Hepatocyte (in vitro differentiated cells): ENCODE data around the gene CACNA1C. TPM values are rescaled to one million over a fixed set of nuclear protein-coding genes. Genes with fewer than 3 reads are reported as not detected.

ENCODE experiments used
- DNase-seq: peaks from one replicate; pipeline ENCODE4 v3.0.0-alpha.2; 2016; ENCODE audit warnings: low spot score
- H2AFZ ChIP-seq: fragments of 200-600 bp; sonication (generic); 2 replicates; pipeline ENCODE4 v1.6.0; 2016; ENCODE audit warnings: antibody characterized with exemption, mild to moderate bottlenecking
- H3K27ac ChIP-seq: fragments of 200-600 bp; sonication (generic); 2 replicates; pipeline ENCODE4 v1.5.1; 2016; ENCODE audit warnings: mild to moderate bottlenecking
- H3K27me3 ChIP-seq: fragments of 200-600 bp; sonication (generic); 2 replicates; pipeline ENCODE4 v1.6.1; 2016
- H3K36me3 ChIP-seq: fragments of 200-600 bp; sonication (generic); replicated peaks from 2 replicates; pipeline ENCODE4 v1.5.1; 2016; ENCODE audit warnings: low read depth; ENCODE audit not compliant: insufficient read depth
- H3K4me1 ChIP-seq: fragments of 200-600 bp; sonication (generic); 2 replicates; pipeline ENCODE4 v1.5.1; 2016; ENCODE audit warnings: mild to moderate bottlenecking, moderate library complexity; ENCODE audit not compliant: insufficient read depth
- H3K4me2 ChIP-seq: fragments of 200-600 bp; sonication (generic); 2 replicates; pipeline ENCODE4 v1.6.0; 2016
- H3K4me3 ChIP-seq: fragments of 200-600 bp; sonication (generic); 2 replicates; pipeline ENCODE4 v1.5.1; 2016; ENCODE audit warnings: mild to moderate bottlenecking
- H3K79me2 ChIP-seq: fragments of 200-600 bp; sonication (generic); 2 replicates; pipeline ENCODE4 v1.6.0; 2017; ENCODE audit warnings: mild to moderate bottlenecking
- H3K9me2 ChIP-seq: fragments of 200-600 bp; sonication (generic); replicated peaks from 2 replicates; pipeline ENCODE4 v1.6.0; 2017; ENCODE audit warnings: mild to moderate bottlenecking; ENCODE audit not compliant: insufficient read depth
- H3K9me3 ChIP-seq: fragments of 200-600 bp; sonication (generic); 2 replicates; pipeline ENCODE4 v1.5.1; 2016; ENCODE audit warnings: low read depth, mild to moderate bottlenecking
- H4K20me1 ChIP-seq: fragments of 200-600 bp; sonication (generic); 2 replicates; pipeline ENCODE4 v1.6.0; 2016; ENCODE audit warnings: mild to moderate bottlenecking; ENCODE audit not compliant: insufficient read depth, poor library complexity, severe bottlenecking
- EZH2 ChIP-seq: fragments of 200-600 bp; sonication (generic); IDR thresholded peaks from 2 replicates; pipeline ENCODE4 v1.6.1; 2016; ENCODE audit warnings: antibody characterized with exemption, mild to moderate bottlenecking, borderline replicate concordance
- EZH2phosphoT487 ChIP-seq: fragments of 200-600 bp; sonication (generic); IDR thresholded peaks from one replicate; pipeline ENCODE4 v1.6.1; 2018; ENCODE audit warnings: antibody characterized with exemption, mild to moderate bottlenecking, low read depth, moderate library complexity; ENCODE audit not compliant: unreplicated experiment, severe bottlenecking
- WGBS: methylation state at CpG from one replicate; pipeline ENCODE4 v1.1.6; 2016; ENCODE audit warnings: low lambda C conversion rate; ENCODE audit errors: missing lambda C conversion rate; 5-methylcytosine and 5-hydroxymethylcytosine counted together
- polyA plus RNA-seq: library from polyadenylated mRNA; unstranded; fragments of >200 nt; fragmentation: Nextera tagmentation; extraction: Ambion mirVana; gene quantifications from 2 replicates; pipeline ENCODE4 v1.2.1, GENCODE V29; 2016
- total RNA-seq: library from RNA; depleted of rRNA; stranded (reverse); fragments of >200 nt; gene quantifications from 2 replicates; pipeline ENCODE4 v1.2.3, GENCODE V29; 2014
- TF ChIP-seq, protein P1 (sequence below): fragments of 200-600 bp; sonication (generic); IDR thresholded peaks from 2 replicates; pipeline ENCODE4 v1.5.1; 2016; ENCODE audit warnings: antibody characterized with exemption, mild to moderate bottlenecking; ENCODE audit not compliant: poor library complexity

Gene CACNA1C
- total and polyA plus RNA-seq, 2 experiments from 2014 or later: 3.2 to 4.0 TPM

DNA sequence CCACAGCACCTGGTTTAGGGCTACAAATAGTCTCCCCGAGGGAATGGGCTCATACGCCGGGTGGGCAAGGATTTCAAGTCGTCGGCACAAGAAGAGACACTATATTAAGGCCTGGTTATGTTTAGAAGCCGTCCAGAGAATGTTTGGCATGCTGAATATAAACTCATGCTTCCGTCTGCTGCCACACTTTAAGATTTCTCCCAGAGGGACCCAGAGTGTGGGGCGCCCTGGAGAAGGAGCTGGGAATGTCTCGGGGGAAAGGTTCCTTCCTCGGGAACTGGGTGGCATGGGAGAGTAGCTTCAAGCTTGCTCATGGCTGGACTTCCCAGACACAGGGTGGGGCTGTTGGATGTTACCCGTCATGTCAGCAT is 295.7 kb downstream of the CACNA1C start:
- 56% methylated on average over 11 of the region's 11 CpGs for WGBS
- Histone ChIP-seq H3K4me1 (peaks cover 15% of the 10 kb centered on the region), H3K9me3 (no peaks in the 10 kb centered on the region), H3K4me2 (no peak overlapping the region), H3K27me3 (no peaks in the 10 kb centered on the region), H3K9me2 (no peaks in the 10 kb centered on the region), H3K36me3 (no peaks in the 10 kb centered on the region), H2AFZ (no peak overlapping the region), H3K4me3 (no peak overlapping the region), H4K20me1 (no peaks in the 10 kb centered on the region), H3K27ac (no peak overlapping the region), H3K79me2 (no peaks in the 10 kb centered on the region)
- no peak for TF ChIP-seq EZH2
- TF ChIP-seq, protein P1, sequence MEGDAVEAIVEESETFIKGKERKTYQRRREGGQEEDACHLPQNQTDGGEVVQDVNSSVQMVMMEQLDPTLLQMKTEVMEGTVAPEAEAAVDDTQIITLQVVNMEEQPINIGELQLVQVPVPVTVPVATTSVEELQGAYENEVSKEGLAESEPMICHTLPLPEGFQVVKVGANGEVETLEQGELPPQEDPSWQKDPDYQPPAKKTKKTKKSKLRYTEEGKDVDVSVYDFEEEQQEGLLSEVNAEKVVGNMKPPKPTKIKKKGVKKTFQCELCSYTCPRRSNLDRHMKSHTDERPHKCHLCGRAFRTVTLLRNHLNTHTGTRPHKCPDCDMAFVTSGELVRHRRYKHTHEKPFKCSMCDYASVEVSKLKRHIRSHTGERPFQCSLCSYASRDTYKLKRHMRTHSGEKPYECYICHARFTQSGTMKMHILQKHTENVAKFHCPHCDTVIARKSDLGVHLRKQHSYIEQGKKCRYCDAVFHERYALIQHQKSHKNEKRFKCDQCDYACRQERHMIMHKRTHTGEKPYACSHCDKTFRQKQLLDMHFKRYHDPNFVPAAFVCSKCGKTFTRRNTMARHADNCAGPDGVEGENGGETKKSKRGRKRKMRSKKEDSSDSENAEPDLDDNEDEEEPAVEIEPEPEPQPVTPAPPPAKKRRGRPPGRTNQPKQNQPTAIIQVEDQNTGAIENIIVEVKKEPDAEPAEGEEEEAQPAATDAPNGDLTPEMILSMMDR: no peak
- no peak for TF ChIP-seq EZH2phosphoT487
- no peak for DNase-seq

DNA sequence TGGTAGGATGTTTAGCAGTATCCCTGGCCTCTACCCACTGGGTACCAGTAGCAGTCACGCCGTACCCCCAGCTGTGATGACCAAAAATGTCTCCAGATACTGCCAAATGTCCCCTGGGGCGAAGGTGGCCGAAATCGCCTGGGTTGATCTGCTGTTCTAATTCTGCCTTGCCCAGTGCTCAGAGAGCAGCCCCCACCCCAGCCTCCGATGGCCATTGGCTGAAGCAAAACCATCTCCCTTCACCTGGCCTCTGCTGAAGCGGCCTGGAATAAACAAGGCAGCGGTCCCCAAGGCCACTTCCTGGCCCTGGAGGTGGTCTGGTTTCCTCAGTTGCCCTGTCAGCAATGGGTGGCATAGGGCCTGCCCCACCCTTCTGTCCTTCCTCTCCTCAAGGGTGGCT is 298.4 kb downstream of the CACNA1C start:
- Histone ChIP-seq H3K4me1 (peaks cover 10% of the 10 kb centered on the region), H3K9me3 (no peaks in the 10 kb centered on the region), H3K79me2 (no peaks in the 10 kb centered on the region), H3K4me3 (no peak overlapping the region), H3K36me3 (no peaks in the 10 kb centered on the region), H3K4me2 (no peak overlapping the region), H3K27ac (no peak overlapping the region), H4K20me1 (no peaks in the 10 kb centered on the region), H2AFZ (no peak overlapping the region), H3K9me2 (no peaks in the 10 kb centered on the region), H3K27me3 (no peaks in the 10 kb centered on the region)
- TF ChIP-seq, protein P1: no peak
- WGBS: 86% methylated on average over 8 of the region's 8 CpGs
- DNase-seq: no peak

DNA sequence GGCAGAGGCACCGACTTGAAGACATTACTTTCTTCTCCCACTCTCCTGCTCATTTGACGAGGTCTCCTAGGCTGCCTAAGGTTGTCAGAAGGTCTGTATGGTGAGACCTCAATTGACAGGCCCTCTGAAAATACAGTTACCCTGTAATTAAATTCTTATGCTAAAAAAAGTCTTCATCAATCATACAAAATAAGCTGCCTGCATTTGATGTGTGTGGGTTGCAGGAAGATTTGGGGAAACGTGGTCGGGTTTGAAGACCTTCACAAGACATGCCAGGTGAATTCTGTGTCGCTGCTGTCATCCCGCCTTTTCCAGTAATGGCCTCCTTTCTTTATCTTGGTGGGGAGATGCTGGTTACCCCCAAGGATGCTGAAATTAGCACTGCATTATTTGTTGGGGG is 299.4 kb downstream of the CACNA1C start:
- peaks cover 10% of the 10 kb centered on the region for H3K4me1 ChIP-seq
- TF ChIP-seq EZH2phosphoT487: no peak
- no peak for TF ChIP-seq EZH2
- TF ChIP-seq, protein P1: no peak
- H2AFZ ChIP-seq: no peak overlapping the region
- DNase-seq: no peak
- no peak overlapping the region for H3K4me3 ChIP-seq
- H3K36me3 ChIP-seq: no peaks in the 10 kb centered on the region
- H3K9me3 ChIP-seq: no peaks in the 10 kb centered on the region
- 95% methylated on average over 6 of the region's 6 CpGs for WGBS
- H3K9me2 ChIP-seq: no peaks in the 10 kb centered on the region
- H3K27me3 ChIP-seq: no peaks in the 10 kb centered on the region
- no peak overlapping the region for H3K27ac ChIP-seq
- H3K79me2 ChIP-seq: no peaks in the 10 kb centered on the region
- no peak overlapping the region for H3K4me2 ChIP-seq
- no peaks in the 10 kb centered on the region for H4K20me1 ChIP-seq

DNA sequence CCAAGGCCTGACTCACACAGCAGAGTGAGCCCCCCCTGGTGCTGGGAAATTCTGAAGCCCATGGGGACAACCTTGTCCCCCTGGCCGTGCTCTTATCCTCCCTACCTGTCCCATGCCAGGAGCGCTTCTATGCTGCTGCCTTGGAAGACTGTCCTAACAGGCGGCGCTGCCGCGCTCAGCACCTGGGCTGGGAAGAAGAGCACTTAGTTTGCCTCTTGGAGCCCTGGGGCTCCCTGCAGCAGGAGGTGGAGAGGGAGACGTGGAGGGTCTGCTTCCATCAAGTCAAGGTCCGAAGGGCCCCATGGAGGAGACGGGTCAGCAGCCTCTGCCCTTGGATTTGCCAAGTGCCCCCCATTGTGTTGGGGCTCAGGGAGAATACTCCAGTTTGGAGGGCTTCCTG is 300.5 kb downstream of the CACNA1C start:
- no peak for TF ChIP-seq EZH2
- TF ChIP-seq, protein P1: no peak
- no peak for TF ChIP-seq EZH2phosphoT487
- H3K4me3 ChIP-seq: no peak overlapping the region
- DNase-seq: no peak

More for the DNA sequence above, 300.5 kb downstream of the CACNA1C start:
- H3K79me2 ChIP-seq: no peaks in the 10 kb centered on the region
- H3K4me1 ChIP-seq: peaks cover 16% of the 10 kb centered on the region
- H3K4me2 ChIP-seq: no peak overlapping the region
- 97% methylated on average over 9 of the region's 9 CpGs for WGBS
- H3K27me3 ChIP-seq: no peaks in the 10 kb centered on the region
- no peaks in the 10 kb centered on the region for H3K36me3 ChIP-seq
- H4K20me1 ChIP-seq: no peaks in the 10 kb centered on the region
- H3K9me2 ChIP-seq: no peaks in the 10 kb centered on the region
- H3K9me3 ChIP-seq: no peaks in the 10 kb centered on the region
- no peak overlapping the region for H2AFZ ChIP-seq
- H3K27ac ChIP-seq: no peak overlapping the region
